ENCODE results near the gene MCAM.

MCAM gene

DNA sequence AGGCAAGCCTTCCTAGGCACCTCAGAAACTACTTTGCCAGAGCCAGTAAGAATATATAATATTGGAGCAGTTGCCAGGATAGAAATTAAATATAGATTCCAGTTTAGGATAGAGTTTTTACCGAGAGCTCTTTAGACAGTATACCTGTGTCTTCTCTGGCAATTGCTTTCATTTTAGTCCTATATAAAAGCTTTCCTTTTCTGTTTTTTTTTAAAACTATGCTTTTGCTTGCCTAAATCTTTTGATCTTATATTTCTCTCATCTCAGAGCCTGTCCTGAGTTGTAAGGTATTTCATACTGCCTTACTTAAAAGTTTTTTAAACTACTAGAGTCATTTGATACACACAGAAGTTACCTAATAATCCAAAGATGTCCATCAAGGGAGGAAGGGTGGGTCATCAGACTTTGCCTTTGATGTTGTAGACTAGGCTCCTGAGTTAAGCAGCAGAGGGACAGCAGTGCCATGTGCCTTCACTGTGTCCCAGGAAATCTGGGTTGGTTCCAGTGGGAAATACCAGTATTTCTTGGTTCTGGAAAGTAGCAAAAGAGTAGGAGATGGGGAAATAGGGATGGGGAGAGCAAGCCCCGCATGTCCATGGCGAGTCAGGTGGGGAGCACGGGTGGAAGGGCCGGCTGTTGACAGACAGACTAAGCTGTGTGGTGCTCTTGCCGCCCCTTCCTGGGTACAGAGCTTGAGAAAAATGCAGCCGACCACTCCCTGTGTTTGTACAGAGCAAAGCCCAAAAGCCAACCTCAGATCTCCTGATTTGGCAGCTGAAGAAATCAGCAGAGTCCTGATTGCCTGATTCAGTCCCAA is 11.2 kb downstream of the MCAM start:
- no peak for DNase-seq

DNA sequence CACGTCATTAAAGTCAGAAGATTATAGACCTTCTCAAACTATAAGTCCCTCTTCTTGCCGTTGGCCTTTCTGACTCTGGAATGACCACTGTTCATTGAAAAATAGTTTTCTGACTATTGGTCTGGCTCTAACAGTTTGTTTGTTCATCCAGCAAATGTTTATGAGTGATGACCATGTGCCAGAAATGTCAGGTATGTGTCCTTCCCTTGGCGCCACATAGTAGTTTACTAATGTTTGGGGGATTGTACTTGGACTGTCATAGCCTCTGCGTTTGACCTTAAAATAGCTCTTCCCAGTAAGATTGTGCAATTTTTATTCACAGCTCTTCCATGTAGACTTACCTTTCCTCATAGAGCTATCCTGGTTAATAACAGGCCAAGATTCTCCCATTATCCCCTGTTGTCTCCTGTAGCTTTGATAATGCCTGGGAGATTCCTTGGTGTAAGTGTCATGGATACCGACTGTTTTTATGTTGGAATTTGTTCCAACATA is 13.7 kb downstream of the MCAM start:
- no peak for DNase-seq

DNA sequence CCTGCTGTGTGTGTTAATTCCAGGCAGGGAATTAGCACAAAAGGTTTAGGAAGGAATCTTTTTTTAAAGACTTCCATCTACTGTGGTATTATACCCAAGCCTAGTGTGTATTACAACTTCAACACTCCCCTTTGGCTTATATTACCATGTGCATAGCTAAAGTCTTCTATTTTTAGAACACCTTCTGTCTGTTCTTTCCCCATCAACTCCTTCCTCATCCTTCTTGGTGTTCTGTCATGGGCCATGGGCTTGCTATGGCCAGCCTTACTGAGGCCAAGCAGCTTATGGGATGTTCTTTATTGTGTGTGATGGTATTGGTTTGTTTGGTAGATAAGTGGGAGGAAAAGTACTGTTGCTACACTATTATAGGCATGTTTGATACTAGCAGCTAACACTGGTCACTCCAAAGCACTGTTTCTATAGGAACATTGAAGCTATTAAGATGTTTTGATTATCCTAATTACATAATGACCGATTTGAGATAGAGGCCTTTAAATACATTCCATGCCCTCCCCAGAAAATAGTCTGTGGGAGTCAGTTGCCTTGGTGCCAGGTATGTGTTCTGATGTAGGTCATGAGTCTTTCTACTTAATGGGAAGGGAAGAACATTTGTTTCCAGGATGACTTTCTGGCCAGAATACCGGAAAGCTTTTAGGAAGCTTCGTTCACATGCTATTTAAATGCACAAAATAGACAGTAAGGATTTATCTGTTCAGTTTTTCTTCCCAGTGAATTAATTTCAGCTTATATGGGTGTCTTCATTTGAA is 16.5 kb downstream of the MCAM start:
- no peak for DNase-seq

DNA sequence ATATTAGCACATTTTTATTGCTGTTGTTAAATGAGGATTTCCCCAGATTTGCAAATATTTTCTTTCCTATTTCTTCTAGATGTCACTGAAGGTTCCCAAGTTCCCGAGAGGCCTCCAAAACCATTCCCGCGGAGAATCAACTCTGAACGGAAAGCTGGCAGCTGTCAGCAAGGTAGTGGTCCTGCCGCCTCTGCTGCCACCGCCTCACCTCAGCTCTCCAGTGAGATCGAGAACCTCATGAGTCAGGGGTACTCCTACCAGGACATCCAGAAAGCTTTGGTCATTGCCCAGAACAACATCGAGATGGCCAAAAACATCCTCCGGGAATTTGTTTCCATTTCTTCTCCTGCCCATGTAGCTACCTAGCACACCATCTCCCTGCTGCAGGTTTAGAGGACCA is 17.5 kb downstream of the MCAM start:
- no peak for DNase-seq

DNA sequence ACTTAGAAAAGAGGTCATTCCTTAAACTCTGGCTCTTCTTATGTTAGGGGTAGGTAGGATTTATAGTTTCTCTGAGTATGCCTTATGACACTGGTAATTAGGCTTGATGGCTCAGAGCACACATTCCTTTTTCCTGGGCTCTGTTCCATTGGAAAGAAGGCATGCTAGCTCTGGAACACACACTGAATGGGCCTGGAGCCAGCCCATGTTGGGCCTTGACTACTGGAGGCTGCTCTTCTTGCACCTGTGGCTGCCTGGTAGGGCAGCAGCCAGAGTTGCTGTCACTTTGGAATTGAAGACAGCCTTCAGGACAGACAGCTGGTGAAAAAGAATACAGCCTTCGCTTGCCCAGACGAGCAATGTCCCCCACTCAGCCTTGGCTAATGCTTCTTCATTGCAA is 18.2 kb downstream of the MCAM start:
- DNase-seq = no peak

DNA sequence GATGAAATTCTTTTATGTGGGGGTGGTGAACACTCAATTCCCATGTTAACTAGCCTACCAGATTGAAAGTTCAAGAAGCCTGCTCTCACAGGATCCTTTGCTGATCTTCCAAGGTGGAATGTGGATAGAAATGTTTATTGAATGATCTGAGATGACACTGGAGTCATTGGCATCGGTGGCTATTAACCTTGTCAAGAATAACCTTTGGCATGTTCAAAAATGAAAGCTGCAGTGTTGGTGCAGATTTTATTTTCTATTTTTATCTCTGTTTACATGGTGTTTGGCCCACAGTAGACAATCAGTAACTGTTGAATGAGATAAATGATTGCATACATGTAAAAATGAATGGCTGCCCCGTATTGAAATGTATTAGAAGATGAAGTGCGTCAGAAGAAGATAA is 19.0 kb downstream of the MCAM start:
- no peak for DNase-seq

DNA sequence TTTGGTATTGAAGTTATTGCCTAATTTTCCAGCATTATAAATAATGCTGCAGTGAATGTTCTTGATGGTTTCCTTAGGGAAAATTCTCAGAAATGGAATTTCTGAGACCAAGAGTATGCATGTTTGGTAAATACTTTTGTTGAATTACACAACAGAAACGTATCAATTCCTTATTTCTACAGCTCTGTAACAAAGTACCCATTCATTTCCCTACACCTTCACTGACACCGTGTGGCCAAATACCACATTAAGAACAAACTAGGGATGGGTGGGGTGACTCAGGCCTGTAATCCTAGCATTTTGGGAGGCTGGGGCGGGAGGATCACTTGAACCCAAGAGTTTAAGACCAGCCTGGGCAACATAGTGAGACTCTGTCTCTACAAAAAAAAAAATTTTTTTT is 21.8 kb downstream of the MCAM start:
- DNase-seq = no peak

DNA sequence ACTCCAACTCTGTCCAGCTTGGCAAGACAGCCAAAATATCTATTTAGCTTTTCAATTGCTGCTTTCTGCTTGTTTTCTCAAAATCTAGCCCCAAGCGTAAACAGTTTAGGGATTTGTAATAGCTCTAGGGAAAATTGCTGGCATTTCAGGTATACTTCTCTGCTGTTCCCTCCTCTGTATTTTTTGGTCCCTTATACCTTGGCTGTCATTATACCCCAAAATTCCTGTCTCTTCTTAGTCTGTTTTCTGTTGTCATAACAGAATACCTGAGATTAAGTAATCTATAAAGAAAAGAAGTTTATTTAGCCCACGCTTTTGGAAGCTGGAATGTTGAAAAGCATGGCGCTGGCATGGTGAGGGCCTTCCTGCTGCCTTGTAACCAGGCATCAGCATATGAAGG is 23.5 kb downstream of the MCAM start:
- no peak for DNase-seq

DNA sequence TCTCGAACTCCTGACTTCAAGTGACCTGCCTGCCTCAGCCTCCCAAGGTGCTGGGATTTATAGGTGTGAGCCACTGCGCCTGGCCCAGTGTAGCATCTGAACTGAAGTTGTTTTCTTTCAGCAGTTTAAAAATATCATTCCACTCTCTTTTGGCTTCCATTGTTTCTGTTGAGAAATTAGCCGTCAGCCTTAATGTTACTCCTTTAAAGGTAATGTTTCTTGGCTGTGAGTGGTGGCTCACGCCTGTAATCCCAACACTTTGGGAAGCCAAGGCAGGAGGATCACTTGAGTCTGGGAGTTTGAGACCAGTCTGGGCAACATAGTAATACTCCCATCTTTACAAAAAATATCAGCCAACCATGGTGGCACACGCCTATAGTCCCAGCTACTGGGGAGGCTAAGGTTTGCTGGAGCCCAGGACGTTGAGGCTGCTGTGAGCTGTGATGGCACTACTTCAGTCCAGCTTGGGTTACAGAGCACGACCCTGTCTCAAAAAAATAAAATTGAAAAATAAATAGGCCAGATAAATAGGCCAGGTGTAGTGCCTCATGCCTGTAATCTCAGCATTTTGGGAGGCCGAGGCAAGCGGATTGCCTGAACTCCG is 25.9 kb downstream of the MCAM start:
- DNase-seq = no peak

DNA sequence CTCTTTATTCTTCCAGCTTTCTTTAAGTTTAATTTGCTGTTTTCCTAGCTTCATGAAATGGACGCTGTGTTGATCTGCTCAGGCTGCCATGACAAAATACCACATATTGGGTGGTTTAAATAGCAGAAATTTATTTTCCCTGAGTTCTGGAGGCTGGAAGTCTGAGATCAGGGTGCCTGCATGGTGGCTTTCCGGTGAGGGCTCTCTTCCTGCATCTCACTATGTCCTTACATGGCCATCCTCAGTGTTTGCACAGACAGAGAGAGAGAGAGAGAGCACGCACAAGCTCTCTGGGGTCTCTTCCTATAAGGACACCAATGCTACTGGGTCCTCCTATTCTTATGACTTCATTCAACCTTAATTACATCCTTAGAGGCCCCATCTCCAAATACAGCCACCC is 28.7 kb downstream of the MCAM start:
- no peak for DNase-seq

DNA sequence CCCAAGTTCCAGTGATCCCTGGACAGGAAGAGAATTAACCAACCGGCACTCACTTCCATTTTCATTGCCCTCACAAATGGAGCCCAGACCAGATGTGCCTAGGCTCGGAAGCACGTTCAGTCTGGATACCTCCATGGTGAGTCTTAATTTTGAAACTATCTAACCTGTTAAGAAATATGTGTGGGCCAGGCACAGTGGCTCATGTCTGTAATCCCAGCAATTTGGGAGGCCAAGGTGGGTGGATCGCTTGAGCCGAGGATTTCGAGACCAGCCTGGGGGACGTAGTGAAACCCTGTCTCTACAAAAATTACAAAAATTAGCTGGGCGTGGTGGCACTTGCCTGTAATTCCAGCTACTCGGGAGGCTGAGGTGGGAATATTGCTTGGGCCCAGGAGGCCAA is 31.5 kb downstream of the MCAM start:
- DNase-seq = no peak

DNA sequence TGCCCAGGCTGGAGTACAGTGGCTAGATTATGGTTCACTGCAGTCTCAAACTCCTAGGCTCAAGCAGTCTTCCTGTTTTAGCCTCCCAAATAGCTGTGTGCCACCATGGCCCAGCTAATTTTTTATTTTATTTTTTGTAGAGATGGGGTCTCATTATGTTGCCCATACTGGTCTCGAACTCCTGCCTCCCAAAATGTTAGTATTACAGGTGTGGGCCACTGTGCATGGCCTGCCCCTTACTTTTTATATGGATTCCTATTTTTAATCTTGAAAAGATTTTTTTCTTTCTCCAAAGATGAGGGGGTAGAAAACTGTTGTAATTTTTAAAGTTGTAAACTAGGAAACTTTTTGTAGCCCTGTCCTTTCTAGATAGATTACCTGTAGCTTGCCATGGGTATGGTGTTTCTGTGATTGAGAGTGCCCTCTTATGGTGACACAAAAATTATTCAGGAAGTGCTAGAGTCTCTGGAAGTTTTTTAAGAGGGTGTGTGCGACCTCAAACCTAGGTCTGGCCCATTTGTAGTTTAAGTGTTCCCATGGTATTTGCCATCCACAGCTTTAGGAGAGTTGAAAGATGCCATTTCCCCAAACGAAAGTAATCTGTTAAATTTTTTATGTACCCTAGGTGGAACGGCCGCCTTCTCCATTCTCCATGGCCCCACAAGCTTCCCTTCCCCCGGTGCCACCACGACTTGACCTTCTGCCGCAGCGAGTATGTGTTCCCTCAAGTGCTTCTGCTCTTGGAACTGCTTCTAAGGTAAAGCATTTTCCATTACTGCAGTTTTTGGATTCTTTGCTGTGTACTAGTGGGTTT is 32.4 kb downstream of the MCAM start:
- DNase-seq = no peak

DNA sequence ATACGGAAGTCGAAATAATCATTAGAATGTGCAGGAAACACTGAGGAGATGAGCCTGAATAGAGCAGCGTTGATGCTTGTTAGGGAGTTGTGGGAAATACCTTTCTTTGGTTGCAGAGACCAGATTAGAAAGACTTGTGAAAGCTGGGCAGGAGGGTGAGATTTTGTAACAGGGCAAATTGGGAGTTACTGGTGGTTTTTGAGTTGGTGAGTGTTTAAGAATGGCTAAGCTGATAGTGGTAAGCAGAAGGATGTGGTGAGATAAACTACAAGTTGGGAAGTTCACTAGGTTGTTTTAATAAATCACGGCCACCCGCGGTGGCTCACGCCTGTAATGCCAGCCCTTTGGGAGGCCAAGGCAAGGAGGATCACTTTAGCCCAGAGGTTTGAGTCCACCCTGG is 34.4 kb downstream of the MCAM start:
- no peak for DNase-seq

DNA sequence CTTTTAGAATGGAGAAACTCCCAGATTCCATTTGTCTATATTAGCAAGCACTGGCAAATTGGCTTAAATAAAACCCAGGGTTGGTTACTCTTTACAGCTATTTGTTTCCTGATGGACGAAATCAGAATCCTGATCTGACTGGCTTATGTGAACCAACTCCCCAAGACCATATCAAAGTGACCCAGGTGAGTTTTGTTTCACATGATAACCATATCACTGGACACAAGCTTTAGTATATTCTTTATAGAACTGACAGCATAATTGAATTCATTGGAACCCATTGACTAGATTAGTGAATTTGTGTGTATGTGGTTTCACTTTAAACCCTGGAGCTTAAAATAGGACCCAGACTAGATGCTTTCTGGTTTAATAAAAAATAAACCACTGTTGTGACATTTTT is 39.3 kb downstream of the MCAM start:
- DNase-seq = no peak

DNA sequence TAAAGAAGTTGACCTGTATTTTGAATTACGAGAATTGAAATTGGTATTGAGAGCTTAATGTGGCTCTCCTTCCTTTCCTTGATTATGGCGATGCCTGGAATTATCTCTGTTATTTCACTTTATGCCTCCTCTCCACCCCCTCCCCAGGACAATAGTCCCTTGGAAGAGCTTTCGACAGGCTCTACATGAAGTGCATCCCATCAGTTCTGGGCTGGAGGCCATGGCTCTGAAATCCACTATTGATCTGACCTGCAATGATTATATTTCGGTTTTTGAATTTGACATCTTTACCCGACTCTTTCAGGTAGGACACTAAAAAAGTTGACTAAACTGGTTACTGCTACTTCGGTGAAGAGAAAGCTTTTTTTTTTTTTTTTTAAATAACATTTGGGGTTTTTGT is 43.2 kb downstream of the MCAM start:
- DNase-seq = no peak

DNA sequence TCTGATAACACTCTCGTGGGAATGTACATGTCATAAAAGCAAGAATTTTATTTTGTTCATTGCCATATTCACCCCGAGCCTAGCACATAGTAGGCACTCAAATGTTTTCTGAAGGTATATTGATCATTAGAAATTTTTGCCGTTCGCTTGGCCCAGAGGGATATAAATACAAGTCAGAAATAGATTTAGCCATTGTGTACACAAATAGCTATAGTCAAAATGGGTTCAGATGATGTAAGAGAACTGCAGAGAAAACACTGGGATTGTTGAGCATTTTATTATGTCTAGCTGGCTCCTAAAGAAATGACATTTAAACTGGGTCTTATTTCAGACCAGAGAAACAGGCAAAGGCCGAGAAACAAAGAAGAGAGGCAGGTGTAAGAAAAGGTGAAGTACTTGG is 49.3 kb downstream of the MCAM start:
- DNase-seq = no peak

DNA sequence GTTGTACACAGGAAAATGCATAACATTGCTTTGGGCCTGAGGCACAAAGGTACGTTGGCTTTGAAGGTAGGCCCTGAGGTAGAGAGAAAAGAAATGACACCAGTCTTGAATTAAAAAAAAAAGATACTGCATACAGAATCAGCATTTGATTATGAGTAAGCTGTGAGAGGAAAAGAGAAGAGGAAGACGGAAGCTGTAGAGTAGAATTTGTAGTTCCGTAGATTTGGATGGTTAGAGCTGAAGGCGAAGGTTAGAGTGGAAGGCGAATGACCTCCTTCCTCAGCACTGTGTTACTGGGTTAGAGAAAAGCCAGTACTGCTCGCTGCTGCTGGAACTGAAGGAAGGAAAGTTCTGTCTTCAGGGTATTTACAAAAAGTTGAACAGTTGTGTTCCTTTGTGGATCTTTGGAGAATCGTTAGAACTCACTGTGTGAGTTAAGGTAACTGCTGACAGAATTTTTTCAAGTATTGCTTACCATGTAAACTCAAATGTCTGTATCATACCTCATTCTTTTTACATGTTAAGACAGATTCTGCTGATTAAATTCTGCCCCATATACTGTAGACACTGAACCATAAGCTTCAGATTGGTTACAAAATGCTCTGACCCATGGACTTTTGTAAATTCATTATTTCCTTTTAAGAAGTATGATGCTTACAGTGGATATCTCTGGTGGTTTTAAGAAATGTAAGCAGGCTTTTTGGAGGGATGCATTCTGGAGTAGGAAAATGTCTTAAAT is 50.2 kb downstream of the MCAM start:
- no peak for DNase-seq

DNA sequence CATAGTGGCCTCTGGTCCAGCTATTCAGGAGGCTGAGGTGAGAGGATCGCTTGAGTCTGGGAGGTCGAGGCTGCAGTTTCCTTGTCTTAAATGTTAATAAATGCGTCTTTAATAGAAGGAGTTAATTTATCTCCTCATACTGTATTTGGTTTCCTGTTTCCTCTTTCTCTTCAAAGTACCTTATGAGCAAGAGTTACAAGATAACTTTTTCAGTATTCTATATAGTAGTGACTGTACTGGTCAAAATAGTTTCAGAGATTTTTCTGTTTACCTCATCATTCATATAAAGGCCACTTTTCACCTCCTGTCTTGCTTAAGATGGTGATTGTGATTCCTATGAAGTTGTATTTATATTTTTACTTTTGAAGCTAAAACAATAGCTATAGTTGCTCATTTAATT is 50.9 kb downstream of the MCAM start:
- DNase-seq = no peak

DNA sequence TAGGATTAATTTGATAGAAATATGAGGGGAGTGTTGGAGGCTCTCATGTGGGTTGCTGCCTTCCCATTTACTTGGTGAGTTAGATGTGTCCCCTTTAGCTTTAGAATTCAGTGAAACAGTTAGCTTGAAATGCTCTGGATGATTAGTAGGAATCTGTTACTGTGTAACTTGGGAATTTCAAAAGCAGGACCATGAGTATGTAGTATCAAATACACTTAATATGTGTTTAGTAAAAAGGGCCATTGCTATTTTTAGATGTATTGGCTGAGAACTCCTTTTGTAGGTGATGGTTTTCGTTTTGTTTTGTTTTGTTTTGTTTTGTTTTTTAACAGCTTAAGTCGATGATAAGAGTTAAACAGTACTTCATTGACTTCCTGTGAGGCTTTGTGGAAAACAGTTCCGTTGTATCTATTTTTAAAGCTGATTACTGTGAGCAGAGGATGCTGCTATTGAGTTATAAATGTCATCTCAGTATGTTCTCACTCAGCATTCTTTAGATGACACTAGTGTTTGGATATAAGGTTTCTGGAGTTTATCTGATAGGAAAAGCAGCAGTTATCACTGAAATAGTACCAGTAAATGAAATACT is 53.5 kb downstream of the MCAM start:
- no peak for DNase-seq

DNA sequence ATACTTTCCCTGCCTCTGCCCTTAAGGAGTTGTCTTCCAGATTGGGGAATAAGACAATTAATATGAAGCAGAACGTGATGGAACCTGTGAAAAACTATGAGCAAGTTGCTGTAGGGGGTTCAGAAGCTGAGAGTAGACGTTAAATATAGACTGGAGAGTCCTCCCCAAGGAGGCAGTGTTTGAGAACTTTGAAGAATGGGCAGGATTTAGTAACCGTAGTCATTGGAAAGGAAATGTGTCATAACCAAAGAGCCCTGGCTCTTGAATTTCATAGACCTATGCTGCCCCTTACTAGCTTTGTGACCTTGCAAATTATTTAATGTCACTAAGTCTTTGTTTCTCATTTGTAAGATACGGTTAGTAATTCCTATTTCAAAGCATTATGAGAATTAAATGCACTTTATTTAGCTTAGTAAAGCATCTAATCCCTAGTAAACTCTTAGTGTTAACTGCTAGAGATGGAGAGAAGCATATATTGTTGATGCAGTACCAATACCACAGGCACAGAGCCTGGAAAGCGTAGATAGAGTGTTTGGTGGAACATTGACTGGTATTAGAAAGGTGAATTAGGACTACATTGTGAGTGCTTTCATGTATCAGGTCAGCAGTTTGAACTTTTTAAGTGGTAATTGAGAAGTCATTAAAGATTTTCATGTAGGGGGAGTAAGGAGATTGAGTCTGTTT is 54.1 kb downstream of the MCAM start:
- no peak for DNase-seq

DNA sequence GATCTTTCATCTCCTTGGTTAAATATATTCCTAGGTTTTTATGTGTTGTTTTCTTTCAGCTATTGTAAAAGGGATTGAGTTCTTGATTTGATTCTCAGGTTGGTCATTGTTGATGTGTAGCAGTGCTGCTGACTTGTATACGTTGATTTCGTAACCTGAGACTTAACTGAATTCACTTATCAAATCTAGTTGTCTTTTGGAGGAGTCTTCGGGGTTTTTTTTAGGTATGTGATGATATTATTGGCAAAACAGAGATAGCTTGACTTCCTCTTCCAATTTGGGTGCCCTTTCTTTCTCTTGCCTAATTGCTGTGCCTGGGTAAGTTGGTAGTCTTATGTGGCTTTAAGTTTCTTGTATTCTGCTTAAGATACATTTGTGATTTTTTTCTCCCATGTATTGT is 57.9 kb downstream of the MCAM start:
- DNase-seq = no peak
